Amniotic stem cell (primary cell): ENCODE measurements around the gene PANX2.

ENCODE experiments used
- DNase-seq: peaks from one replicate; lab custom pipeline; 2025; lab: John Stamatoyannopoulos, UW

Gene PANX2

DNA sequence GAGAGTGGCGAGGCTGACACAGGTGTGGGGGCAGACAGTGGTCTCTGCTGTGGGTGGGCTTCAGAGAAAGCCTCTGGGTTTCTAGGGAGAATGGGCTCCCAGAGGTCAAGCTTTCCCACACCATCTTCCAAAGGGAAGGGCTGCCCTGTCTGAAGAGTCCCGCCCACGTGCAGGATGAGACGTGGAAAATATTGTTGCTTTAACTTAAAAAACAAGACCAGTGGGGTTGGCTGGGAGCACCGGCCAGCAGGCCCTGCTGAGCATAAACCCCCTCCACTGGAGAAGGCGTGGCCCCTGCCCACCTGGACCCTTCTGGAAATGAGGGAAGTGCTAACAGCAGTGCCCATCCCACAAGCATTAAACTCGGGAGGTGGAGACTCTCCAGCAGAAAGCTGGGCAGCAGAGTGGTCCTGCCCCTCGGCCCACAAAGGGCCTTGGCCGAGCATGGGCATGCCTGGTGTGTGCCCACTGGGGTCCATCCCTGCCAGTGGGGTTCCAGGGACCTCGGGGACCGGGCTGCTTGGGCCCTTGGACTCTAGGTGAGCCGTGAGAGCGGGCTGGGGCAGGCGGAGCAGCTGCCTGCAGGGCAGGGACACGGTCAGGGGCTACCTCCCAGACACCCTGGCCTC, 45.6 kb downstream of the PANX2 start:
- DNase-seq, result no peak

DNA sequence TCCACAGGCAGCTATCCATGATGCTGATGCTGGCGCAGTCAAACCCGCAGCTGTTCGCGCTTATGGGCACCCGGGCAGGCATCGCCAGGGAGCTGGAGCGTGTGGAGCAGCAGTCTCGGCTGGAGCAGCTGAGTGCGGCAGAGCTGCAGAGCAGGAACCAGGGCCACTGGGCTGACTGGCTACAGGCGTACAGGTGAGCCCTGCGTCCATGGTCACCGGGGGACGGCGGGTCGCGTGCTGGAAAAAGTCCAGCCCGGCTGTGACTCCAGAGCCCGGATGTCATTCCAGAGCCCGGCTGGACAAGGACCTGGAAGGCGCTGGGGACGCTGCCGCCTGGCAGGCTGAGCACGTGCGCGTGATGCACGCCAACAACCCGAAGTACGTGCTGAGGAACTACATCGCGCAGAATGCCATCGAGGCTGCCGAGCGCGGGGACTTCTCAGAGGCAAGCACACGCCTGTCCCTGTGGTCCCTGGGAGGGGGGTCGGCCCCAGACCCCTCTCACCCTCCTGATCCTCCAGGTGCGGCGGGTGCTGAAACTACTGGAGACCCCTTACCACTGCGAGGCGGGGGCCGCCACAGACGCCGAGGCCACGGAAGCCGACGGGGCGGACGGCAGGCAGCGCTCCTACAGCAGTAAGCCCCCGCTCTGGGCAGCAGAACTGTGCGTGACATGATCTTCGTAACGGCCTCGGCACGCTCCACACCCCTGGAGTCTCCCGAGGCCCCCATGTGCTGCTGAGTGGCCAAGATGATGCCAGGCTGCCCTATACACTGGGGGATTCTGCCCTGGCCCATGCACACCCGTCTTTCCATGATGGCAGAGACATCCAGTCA, 46.4 kb downstream of the PANX2 start:
- DNase-seq, result no peak

DNA sequence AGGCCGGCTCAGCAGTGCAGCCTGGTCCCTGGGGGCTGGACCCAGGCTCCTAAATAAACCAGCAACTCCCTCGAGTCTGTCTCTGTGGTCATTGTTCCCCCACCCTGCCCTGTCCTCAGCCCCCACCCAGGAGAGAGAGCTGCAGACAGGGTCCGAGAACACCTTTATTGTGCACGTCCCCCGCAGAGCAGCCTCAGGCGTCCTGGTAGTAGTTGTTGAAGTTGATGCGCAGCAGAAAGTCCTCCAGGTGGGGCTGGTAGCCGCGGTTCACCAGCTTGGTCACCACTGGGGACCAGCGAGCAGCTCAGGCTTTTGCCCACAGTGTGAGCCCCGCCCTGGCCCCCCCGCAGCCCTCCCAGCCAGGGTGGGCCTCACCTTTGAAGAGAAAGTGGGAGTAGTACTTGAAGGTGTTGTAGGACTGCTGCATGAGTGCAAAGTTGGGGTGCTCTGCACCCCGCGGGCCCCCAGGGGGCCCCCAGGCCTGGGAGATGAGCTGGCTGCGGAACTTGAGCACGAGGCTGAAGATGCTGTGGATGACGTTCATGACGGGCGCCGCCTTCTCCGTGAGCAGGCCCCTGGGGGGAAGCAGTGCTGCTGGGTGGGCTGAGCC, 47.1 kb downstream of the PANX2 start:
- DNase-seq, result no peak

DNA sequence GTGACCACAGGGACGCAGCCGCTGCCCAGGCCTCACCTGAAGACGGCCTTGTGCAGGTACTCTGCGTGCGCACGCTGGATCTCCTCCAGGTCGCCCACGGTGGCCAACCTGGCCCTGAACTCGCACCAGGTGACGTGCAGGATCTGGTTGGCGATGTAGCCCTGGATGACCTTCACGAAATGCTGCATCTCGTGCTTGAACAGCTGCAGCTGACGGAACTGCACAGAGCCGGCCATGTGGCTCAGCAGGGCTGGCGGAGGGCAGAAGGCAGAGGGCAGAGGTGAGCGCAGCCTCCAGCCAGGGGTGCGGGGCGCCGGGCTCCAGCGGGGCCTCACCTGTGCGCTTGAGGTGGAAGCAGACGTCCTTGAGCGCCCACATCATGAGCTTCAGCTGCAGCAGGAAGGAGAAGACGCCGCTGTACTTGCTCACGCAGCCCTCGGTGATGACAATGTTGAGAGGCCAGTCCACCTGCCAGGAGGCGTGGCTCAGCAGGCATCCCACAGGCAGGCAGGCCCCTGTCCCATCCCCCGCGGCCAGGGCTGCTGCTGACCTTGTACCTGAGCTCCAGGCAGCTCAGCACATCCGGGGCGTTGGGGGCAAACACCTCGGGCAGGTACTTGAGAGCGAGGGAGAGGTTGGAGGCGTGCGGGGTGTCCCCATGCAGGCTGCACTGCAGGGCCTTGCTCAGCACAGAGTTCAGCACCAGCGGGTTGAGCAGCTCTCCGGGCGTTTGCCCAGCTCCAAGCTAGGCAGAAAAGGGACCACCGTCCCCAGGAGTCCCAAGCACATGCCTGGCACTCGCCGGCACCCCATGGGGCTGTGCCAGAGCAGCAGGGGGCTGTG, 47.8 kb downstream of the PANX2 start:
- DNase-seq, result no peak

DNA sequence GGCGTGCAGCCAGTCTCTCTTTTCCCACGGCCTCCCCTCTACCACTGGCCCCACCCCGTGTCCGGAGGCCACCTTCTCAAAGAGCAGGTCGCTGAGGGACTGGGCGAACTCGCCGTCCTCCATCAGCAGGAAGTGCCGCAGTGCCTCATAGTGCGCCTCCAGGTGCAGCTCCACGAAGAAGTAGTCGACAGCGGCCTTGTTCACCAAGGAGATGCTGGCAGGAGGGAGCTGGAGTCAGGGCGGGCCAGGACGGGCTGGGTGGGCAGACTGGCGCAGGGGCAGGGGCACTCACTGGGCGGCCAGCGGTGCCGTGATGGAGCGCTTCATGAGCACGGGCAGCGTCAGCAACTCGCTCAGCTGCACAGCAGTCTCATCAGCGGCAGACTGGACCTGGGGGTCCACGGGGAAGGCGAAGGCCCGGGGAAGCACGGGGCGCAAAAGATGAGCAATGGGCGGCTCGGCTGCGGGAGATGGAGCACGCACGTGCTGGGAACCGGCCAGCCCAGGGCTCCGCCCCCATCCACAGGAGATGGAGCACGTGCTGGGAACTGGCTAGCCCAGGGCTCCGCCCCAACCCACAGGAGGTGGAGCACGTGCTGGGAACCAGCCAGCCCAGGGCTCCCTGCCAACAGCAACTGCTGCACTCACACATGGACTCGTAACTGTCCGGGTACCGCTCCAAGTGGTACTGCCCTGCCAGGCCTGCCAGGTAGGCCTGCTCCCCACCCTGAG, 48.6 kb downstream of the PANX2 start:
- DNase-seq, result no peak

DNA sequence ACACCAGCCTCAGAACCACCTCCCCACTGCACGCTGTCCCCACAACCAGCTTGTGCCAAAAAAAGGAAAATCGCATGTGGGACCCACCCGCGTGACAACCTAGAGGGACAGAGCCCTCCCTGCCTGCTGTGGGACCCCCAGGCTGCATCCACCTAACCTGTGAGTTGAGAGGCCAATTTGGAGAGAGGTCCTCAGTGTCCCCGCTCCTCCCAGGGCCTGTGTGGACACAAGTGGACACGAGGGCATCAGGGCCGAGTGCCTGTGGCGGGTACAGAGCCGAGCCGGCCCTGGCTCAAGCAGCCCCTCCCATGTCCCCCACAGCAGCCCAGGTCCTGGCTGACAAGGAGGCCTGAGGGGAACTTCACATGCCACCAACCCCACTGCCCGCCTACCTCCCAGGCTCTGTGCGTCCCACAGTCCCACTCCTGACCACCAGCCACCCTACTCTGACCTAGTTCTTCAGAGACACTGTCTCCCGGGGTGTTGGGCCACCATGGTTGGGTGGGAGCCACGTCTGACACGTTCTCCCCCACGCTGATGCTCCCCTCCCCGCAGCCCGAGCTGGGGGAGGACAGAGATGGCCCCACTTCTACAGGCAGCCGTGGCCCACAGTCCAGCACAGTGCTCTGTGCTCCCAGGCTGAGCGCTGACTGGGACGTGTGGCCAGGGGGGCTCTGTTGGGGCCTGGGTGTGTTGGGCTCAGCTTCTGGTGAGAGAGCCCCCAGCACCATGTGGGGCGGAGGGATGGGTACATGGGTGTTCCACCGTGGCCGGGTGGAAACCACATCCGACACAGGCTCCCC, 49.5 kb downstream of the PANX2 start:
- DNase-seq, result no peak

DNA sequence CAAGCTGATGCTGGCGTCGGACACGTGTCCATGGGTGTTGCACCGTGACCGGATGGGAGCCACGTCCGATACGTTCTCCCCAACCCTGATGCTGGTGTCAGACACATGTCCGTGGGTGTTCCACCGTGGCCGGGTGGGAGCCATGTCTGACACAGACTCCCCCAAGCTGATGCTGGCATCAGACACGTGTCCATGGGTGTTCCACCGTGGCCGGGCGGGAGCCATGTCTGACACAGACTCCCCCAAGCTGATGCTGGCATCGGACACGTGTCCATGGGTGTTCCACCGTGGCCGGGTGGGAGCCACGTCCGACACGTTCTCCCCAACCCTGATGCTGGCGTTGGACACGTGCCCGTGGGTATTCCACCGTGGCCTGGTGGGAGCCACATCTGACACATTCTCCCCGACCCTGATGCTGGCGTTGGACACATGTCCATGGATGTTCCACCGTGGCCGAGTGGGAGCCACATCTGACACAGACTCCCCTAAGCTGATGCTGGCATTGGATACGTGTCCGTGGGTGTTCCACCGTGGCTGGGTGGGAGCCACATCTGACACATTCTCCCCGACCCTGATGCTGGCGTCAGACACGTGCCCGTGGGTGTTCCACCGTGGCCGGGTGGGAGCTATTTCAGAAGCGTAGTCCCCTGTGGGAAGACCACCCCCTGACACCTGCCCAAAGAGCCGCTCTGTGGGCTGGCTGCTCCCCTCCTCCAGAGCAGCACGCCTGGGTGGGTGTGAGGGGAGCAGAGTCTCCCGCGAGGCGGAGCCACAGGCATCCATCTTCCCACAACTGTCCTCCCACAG, 50.3 kb downstream of the PANX2 start:
- no peak for DNase-seq

DNA sequence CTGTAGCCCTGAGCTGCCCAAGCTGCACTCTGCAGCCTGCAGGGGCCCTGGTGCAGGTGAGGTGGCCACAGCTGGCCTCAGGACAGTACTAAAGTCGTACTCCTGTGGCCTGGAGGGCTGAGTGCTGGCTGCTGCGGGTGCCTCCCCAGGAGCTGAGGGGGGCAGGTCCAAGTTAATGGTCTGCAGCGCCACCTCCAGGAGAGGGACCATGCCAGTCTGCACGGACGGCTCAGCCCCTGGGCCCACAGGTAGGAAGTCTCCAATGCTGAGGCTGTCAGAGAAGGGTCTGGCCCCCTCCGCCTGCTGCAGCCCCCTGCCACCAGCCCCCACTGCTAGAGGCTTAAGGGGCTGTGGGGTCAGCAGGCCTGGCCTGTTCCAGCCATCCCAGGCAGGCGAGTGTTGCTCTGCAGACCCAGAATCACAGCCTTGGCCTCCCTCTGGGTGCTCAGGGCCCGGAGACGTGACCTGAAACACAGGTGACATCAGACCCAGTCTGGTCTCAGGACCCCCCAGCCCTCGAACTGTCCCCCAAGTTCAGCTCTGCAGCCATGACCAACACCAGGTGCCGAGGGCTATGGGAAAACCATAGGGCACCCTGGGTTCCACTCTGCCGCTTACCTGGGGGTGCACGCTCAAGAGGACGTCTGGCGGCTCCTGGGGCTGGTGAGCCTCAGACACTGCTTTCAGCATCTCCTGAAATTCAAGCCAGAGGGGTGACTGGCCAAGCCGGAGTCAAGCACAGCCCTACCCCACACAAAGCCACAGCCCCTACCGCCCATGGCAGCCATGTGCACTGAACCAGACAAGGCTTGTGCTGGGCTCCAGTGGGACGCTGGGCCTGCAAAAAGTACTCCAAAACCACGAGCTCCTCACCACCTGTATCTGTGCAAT, 51.1 kb downstream of the PANX2 start:
- no peak for DNase-seq

DNA sequence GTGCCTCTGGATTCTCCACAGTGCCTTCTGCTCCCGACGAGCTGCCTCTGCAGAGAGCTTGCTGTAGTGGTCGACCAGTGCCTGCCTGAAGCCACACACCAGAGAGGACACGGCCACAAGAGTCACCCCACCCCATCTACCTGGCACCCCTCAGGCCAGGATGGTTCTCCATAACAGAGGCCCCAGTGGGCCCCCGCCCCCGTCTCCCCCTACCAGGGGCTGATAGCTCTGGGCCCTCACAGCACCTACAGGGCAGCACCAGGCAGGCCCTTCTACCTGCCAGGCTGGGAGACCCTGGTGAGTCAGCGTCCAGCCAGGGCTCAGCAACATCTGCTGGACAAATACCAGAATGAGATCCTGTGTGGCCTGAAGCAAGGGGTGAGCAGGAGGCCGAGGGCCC, 52.0 kb downstream of the PANX2 start:
- no peak for DNase-seq

DNA sequence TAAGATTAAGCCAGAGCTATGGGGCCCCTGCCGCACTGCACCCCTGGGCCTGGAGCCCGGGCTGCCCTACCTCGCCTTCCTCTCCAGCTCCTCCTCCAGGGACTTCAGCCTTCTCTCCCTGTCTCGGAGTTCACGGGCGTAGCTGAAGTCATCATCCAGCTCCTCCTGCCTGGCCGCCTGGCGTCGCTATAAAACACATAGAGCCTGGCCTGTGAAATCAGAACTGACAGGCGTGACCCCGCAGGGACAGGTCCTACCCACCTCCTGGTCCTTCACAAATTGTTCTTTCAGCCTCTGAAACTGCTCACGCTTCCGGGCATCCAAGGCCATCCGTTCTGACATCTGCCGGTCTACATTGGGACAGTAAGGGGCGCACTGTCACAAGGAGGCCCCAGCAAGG, 53.5 kb downstream of the PANX2 start:
- DNase-seq, result no peak

DNA sequence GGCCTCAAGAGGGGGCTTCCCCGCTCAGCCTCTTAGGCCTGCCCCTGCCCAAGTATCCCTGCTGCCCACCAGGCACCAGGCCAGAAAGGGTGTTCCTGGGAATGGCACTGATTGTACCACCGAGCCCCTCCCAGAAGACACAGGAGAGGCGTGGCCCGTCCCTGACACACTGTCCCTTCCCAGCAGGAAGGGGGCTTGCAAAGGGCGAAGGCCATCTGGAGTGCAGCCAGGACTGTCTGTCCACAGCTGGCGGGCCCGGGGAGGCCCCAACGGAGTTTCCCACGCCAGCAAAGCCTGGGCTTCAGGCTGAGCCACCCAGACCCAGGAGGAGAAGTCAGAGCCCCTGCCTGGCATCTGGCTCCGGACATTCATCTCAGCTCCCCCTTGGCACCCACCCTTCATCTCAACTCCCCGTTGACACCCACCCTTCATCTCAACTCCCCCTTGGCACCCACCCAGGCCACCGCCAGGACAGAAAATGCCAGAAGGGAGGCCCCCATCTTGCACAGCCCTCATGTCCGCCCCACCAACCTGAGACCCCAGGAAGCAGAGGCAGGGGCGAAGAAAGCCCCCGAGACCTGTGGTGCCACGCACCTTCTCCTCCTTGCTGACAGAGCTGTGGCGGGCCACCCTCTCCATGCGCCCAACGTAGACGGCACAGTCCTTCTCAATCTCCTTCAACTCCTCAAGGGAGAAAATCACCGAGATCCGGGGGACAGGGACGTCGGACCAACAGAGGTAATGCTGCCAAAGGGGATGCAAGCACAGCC, 54.9 kb downstream of the PANX2 start:
- no peak for DNase-seq

DNA sequence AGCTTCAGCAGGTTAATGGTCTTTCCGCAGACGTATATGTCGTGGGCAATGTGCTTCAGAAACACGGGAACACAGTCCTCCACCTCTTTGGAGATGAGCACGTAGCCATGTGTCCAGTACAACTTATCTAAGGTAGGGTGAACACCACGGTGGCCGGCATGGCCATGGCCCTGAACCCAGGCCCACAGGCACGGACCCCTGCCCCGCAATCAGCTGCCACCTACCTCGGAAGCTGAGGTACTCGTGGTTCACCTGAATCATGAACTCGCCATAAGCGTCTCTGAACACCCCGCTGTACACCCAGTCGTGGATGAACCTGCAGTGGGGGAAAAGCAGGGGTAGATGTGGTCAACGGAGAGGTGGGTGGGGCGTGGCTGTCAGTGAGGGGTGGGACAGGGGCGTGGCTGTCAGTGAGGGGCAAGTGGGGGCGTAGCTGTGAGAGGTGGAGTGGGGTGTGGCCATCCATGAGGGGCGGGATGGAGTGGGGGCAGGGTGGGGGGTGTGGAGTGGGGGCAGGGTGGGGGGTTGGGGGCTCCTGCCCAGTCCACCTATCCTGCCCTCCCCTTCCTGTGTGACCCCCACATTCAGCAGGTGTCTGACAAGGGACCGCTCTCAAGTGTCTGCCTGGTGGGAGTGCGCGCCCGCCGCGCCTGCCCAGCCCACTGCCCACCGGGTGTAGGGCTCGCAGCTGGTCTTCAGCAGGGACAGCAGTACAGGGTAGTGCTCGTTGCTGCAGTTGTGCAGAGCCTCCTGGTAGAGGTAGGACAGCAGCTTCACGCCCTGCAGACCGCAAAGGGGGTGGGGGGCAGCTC, 55.7 kb downstream of the PANX2 start:
- no peak for DNase-seq

DNA sequence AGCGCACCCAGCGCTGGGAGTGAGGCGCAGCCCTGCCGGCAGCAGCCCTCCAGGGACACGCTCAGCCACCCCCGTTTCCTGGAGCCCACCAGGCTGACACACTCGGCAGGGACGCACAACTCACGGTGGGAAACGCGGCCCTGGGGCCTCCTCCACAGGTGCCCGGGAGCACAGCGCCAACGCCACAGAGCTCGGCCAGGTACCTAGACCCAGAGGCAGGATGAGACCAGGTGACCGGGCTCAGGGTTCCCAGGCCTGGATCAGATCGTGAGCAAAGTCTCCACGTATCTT, 56.3 kb downstream of the PANX2 start:
- DNase-seq, result no peak

DNA sequence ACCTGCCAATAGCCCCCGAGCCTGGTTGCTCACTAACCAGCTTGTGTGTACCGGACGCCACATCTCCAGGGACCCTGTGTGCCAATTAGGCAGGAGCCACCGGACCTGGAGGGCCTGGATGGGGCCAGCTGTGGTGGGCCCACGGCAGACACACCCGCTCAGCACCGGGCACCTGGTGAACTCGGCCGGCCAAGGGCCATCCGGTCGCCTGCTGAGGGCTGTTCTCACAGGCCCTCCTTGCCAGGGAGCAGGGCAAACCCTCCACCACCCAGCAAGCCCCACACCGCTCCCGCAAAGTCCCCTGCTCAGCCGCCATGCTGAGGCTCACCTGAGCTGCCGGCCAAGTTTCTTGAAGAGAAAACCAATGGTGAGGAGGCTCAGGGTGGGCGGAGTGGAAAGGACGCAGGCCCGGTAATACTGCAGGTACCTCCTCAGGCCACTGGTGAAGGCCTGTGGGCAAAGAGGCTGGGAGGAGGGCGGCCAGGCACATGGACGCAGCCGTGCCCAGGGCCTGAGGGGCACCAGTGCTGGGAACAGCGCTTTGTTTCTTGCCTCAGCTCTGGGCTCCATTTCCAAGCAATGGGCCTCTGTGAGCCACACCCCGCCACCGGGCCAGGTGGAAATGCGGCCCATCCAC, 57.2 kb downstream of the PANX2 start:
- DNase-seq, result no peak

DNA sequence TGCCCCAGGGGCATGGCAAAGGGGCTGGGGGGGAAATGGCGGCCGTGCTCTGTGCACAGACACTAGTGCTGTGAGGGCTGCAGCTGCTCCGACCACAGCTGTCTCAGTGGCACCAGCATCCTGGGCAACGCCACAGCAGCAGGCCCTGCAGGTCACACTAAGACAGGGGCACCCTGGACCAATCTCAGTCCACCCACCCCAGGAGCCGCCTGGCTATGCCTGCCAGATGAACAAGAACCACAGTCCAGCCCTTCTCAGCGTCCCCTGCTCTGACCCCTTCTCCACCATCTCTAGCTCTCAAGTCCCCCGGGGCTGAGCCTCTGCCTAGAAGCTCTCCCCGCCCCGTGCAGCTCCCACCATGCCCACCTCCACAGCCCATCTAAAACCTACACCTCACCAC, 57.8 kb downstream of the PANX2 start:
- DNase-seq, result no peak

DNA sequence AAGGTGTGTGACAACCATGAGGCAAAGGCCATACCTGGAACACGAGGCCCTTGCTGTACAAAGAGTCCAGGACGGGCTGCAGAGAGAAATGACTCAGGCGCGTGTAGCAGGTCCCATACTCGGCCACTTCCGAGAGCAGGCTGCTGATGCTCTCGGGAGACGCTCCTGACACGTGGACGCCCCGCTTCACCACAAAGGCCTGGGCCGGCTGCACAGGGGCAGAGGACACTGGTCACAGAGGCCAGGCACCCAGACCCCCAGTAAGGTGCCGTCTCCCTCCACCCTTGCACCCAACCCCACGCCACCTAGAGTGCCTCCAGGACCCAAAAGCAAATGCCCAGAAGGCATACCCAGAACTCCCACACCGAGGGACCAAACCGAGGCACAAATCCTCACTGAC, 58.8 kb downstream of the PANX2 start:
- no peak for DNase-seq
